SH-SY5Y (cell line): ENCODE data around the gene GOLGB1.

Source experiments
- GATA2 ChIP-seq: IDR thresholded peaks from 2 replicates; pipeline ENCODE4 v1.6.1; 2011; ENCODE audit warnings: mild to moderate bottlenecking, low read depth, low read length
- GATA3 ChIP-seq: IDR thresholded peaks from 2 replicates; pipeline ENCODE4 v1.6.1; 2011; ENCODE audit warnings: low read depth, mild to moderate bottlenecking, low read length, moderate library complexity

DNA sequence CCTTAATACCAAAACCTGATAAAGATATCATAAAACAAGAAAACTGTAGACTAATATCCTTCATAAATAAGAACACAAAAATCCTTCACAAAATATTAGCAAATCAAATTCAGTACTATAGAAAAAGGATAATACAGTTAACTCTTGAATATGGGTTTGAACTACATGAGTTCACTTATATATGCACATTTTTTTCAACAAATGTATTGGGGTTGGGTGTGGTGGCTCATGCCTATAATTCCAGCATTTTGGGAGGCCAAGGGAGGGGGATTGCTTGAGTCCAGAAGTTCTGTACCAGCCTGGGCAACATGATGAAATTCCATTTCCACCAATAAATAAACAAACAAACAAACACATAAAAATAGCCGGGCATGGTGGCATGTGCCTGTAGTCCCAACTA is 39.2 kb downstream of the GOLGB1 start:
- TF ChIP-seq GATA2, result no peak
- no peak for TF ChIP-seq GATA3
